Liver (tissue), 9 donors: ENCODE results near the gene PLAC9. TPM values are rescaled to one million over a fixed set of nuclear protein-coding genes. Genes with fewer than 3 reads are reported as not detected.

Experiments
- DNase-seq: peaks from one replicate; pipeline ENCODE4 v3.0.0-alpha.2; 2017; ENCODE audit warnings: low spot score
- H3K27ac ChIP-seq, 2 donors: one replicate each; pipeline ENCODE4 v1.7.0; 2013; ENCODE audit warnings: inconsistent platforms in 2 of 2, low read length in 2 of 2, control low read depth in 1 of 2, low read depth in 1 of 2, mild to moderate bottlenecking in 1 of 2
- H3K27me3 ChIP-seq, 4 donors: one replicate each; pipeline versions ENCODE4 v1.6.1 to v1.7.0; 2013; ENCODE audit warnings: low read length in 3 of 4, inconsistent platforms in 1 of 4, mild to moderate bottlenecking in 1 of 4, moderate library complexity in 1 of 4; ENCODE audit not compliant: control insufficient read depth in 4 of 4, insufficient read depth in 4 of 4
- H3K36me3 ChIP-seq, 4 donors: one replicate each; pipeline versions ENCODE4 v1.6.1 to v1.7.0; 2013; ENCODE audit warnings: low read length in 3 of 4, mild to moderate bottlenecking in 3 of 4, low read depth in 1 of 4, moderate library complexity in 1 of 4; ENCODE audit not compliant: control insufficient read depth in 4 of 4, insufficient read depth in 3 of 4
- H3K4me1 ChIP-seq, 4 donors: one replicate each; pipeline versions ENCODE4 v1.6.1 to v1.7.0; 2013; ENCODE audit warnings: low read length in 3 of 4, mild to moderate bottlenecking in 3 of 4, moderate library complexity in 1 of 4; ENCODE audit not compliant: control insufficient read depth in 4 of 4, insufficient read depth in 4 of 4
- H3K4me3 ChIP-seq, 3 donors: one replicate each; pipeline versions ENCODE4 v1.6.1 to v1.7.0; 2013; ENCODE audit warnings: low read length in 3 of 3, control low read depth in 1 of 3, low read depth in 1 of 3, mild to moderate bottlenecking in 1 of 3
- H3K9ac ChIP-seq, 2 donors: one replicate each; pipeline ENCODE4 v1.7.0; 2013; ENCODE audit warnings: low read length in 2 of 2, mild to moderate bottlenecking in 2 of 2, moderate library complexity in 2 of 2, control low read depth in 1 of 2, low read depth in 1 of 2
- H3K9me3 ChIP-seq, 4 donors: one replicate each; pipeline versions ENCODE4 v1.6.1 to v1.7.0; 2013; ENCODE audit warnings: low read length in 3 of 4; ENCODE audit not compliant: control insufficient read depth in 4 of 4
- EGR1 ChIP-seq, 2 donors: IDR thresholded peaks; 2 replicates each; pipeline ENCODE4 v1.6.1; 2016 to 2018; ENCODE audit warnings: antibody characterized with exemption in 2 of 2, low read depth in 2 of 2
- FOXA2 ChIP-seq: IDR thresholded peaks from 2 replicates; pipeline ENCODE4 v1.6.1; 2016; ENCODE audit warnings: antibody characterized with exemption
- GABPA ChIP-seq, 2 donors: IDR thresholded peaks in 1 of 2; conservative IDR thresholded peaks in 1 of 2; 2 replicates each; pipeline ENCODE4 v1.6.1; 2016; ENCODE audit warnings: antibody characterized with exemption in 2 of 2, mild to moderate bottlenecking in 1 of 2, moderate library complexity in 1 of 2
- HNF4A ChIP-seq, 2 donors: conservative IDR thresholded peaks; 2 replicates each; pipeline ENCODE4 v1.6.1; 2016; ENCODE audit warnings: antibody characterized with exemption in 2 of 2, mild to moderate bottlenecking in 2 of 2
- JUND ChIP-seq, 2 donors: IDR thresholded peaks; 2 replicates each; pipeline ENCODE4 v1.6.1; 2016; ENCODE audit warnings: antibody characterized with exemption in 2 of 2
- NR2F2 ChIP-seq: IDR thresholded peaks from 2 replicates; pipeline ENCODE4 v1.6.1; 2016; ENCODE audit warnings: antibody characterized with exemption
- RAD21 ChIP-seq, 2 donors: IDR thresholded peaks; 2 replicates each; pipeline ENCODE4 v1.6.1; 2016; ENCODE audit warnings: antibody characterized with exemption in 2 of 2, mild to moderate bottlenecking in 2 of 2
- RXRA ChIP-seq, 2 donors: IDR thresholded peaks; 2 replicates each; pipeline ENCODE4 v1.6.1; 2017 to 2018; ENCODE audit warnings: antibody characterized with exemption in 2 of 2, mild to moderate bottlenecking in 1 of 2
- SP1 ChIP-seq: IDR thresholded peaks from 2 replicates; pipeline ENCODE4 v1.6.1; 2018; ENCODE audit warnings: antibody characterized with exemption, mild to moderate bottlenecking
- TAF1 ChIP-seq: conservative IDR thresholded peaks from 2 replicates; pipeline ENCODE4 v1.6.1; 2016; ENCODE audit warnings: antibody characterized with exemption, mild to moderate bottlenecking
- YY1 ChIP-seq: IDR thresholded peaks from 2 replicates; pipeline ENCODE4 v1.6.1; 2016; ENCODE audit warnings: antibody characterized with exemption, mild to moderate bottlenecking
- WGBS: extraction: QIAGEN DNeasy Blood & Tissue Kit; methylation state at CpG from one replicate; pipeline ENCODE4 v1.1.7; 2013; 5-methylcytosine and 5-hydroxymethylcytosine counted together
- polyA plus RNA-seq, 2 donors: library from polyadenylated mRNA; stranded (reverse) in 1 of 2; unstranded in 1 of 2; fragments of 200-250 nt in 1 of 2; fragments of >200 nt in 1 of 2; fragmentation: Nextera tagmentation in 1 of 2; extraction: Ambion mirVana in 1 of 2; gene quantifications; one replicate each; pipeline versions ENCODE4 v1.2.1 to v1.2.3, GENCODE V29; 2013 to 2015
- total RNA-seq, 2 donors: library from RNA; depleted of rRNA; stranded (reverse); fragments of >200 nt; gene quantifications; one replicate each; pipeline ENCODE4 v1.2.3, GENCODE V29; 2014
- TF ChIP-seq, protein P1 (sequence below): IDR thresholded peaks from 2 replicates; pipeline ENCODE4 v1.6.1; 2016; ENCODE audit warnings: antibody characterized with exemption, mild to moderate bottlenecking
- TF ChIP-seq, protein P2 (sequence below): fragments of 150-350 bp; IDR thresholded peaks from 2 replicates; pipeline ENCODE4 v1.5.1; 2017; ENCODE audit warnings: improper control_type of control experiment, low read depth, low read length; ENCODE audit not compliant: missing input control
- TF ChIP-seq, protein P3 (sequence below): IDR thresholded peaks from 2 replicates; pipeline ENCODE4 v1.6.1; 2016; ENCODE audit warnings: antibody characterized with exemption
- TF ChIP-seq, protein P4 (sequence below): IDR thresholded peaks from 2 replicates; pipeline ENCODE4 v1.6.1; 2016; ENCODE audit warnings: antibody characterized with exemption
- TF ChIP-seq, protein P5 (sequence below): IDR thresholded peaks from 2 replicates; pipeline ENCODE4 v1.6.1; 2016; ENCODE audit warnings: antibody characterized with exemption
- donor health status: healthy.
- donor health status: healthy.
- donor health status: healthy.
- donor health status: healthy.
- donor health status: healthy.

The PLAC9 gene
- total and polyA plus RNA-seq, 4 donors = 0.67 to 5.6 (median 2.1) TPM

DNA sequence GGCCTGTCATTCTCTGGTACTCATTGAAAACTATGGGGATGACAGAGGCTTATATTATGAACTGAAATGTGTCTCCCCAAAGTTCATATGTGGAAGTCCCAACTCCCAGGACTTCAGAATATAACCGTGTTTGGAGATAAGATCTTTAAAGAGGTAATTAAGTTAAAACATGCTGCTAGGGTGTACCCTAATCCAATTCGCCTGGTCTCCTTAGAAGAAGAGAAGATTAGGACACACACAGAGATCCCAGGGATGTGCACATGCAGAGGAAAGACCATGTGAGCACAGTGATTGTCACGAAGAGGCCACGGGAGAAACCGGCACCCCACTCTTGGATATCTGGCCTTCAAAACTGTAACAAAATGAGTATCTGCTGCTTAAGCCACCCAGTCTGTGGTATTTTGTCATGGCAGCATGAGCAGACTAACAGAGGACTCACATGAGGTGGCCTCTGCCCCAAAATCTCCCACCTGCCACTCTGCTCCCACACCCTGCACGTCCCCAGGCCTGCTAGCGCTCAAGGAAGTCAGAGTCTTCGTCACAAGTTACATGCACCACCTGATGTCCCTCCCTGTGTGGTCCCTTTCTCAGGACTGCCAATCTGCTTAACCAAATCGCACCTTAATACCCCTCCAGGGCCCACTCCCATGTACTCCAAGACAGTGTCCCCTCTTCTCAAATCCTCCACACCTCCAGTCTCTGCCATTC lies 26.8 kb downstream of the PLAC9 start:
- Histone ChIP-seq H3K4me3 (no peak overlapping the region), H3K4me1 (peaks cover 0 to 3% (median 0%) of the 10 kb centered on the region in 4 donors), H3K9me3 (no peaks in the 10 kb centered on the region), H3K36me3 (peaks cover 11 to 71% (median 40%) of the 10 kb centered on the region in 4 donors), H3K27ac (peak overlapping the region in 1 of 2 donors; percentile 9), H3K9ac (no peak overlapping the region), H3K27me3 (no peaks in the 10 kb centered on the region)
- DNase-seq = no peak
- 88% methylated on average over 9 of the region's 9 CpGs for WGBS
- TF ChIP-seq RXRA (IDR thresholded peaks at IDR 0.05) = no peak
- no peak for TF ChIP-seq SP1
- no peak for TF ChIP-seq FOXA2
- TF ChIP-seq HNF4A (conservative IDR thresholded peaks at IDR 0.05) = no peak
- TF ChIP-seq JUND (IDR thresholded peaks at IDR 0.05) = no peak
- TF ChIP-seq, protein P1, sequence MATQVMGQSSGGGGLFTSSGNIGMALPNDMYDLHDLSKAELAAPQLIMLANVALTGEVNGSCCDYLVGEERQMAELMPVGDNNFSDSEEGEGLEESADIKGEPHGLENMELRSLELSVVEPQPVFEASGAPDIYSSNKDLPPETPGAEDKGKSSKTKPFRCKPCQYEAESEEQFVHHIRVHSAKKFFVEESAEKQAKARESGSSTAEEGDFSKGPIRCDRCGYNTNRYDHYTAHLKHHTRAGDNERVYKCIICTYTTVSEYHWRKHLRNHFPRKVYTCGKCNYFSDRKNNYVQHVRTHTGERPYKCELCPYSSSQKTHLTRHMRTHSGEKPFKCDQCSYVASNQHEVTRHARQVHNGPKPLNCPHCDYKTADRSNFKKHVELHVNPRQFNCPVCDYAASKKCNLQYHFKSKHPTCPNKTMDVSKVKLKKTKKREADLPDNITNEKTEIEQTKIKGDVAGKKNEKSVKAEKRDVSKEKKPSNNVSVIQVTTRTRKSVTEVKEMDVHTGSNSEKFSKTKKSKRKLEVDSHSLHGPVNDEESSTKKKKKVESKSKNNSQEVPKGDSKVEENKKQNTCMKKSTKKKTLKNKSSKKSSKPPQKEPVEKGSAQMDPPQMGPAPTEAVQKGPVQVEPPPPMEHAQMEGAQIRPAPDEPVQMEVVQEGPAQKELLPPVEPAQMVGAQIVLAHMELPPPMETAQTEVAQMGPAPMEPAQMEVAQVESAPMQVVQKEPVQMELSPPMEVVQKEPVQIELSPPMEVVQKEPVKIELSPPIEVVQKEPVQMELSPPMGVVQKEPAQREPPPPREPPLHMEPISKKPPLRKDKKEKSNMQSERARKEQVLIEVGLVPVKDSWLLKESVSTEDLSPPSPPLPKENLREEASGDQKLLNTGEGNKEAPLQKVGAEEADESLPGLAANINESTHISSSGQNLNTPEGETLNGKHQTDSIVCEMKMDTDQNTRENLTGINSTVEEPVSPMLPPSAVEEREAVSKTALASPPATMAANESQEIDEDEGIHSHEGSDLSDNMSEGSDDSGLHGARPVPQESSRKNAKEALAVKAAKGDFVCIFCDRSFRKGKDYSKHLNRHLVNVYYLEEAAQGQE = no peak
- no peak for TF ChIP-seq TAF1
- TF ChIP-seq RAD21 (IDR thresholded peaks at IDR 0.05) = no peak
- TF ChIP-seq NR2F2 = no peak
- TF ChIP-seq, protein P2, sequence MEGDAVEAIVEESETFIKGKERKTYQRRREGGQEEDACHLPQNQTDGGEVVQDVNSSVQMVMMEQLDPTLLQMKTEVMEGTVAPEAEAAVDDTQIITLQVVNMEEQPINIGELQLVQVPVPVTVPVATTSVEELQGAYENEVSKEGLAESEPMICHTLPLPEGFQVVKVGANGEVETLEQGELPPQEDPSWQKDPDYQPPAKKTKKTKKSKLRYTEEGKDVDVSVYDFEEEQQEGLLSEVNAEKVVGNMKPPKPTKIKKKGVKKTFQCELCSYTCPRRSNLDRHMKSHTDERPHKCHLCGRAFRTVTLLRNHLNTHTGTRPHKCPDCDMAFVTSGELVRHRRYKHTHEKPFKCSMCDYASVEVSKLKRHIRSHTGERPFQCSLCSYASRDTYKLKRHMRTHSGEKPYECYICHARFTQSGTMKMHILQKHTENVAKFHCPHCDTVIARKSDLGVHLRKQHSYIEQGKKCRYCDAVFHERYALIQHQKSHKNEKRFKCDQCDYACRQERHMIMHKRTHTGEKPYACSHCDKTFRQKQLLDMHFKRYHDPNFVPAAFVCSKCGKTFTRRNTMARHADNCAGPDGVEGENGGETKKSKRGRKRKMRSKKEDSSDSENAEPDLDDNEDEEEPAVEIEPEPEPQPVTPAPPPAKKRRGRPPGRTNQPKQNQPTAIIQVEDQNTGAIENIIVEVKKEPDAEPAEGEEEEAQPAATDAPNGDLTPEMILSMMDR = no peak
- no peak for TF ChIP-seq YY1
- TF ChIP-seq, protein P3, sequence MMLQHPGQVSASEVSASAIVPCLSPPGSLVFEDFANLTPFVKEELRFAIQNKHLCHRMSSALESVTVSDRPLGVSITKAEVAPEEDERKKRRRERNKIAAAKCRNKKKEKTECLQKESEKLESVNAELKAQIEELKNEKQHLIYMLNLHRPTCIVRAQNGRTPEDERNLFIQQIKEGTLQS = no peak
- TF ChIP-seq GABPA (IDR thresholded peaks at IDR 0.05 in 1 of 2, conservative IDR thresholded peaks at IDR 0.05 in 1 of 2) = no peak

DNA sequence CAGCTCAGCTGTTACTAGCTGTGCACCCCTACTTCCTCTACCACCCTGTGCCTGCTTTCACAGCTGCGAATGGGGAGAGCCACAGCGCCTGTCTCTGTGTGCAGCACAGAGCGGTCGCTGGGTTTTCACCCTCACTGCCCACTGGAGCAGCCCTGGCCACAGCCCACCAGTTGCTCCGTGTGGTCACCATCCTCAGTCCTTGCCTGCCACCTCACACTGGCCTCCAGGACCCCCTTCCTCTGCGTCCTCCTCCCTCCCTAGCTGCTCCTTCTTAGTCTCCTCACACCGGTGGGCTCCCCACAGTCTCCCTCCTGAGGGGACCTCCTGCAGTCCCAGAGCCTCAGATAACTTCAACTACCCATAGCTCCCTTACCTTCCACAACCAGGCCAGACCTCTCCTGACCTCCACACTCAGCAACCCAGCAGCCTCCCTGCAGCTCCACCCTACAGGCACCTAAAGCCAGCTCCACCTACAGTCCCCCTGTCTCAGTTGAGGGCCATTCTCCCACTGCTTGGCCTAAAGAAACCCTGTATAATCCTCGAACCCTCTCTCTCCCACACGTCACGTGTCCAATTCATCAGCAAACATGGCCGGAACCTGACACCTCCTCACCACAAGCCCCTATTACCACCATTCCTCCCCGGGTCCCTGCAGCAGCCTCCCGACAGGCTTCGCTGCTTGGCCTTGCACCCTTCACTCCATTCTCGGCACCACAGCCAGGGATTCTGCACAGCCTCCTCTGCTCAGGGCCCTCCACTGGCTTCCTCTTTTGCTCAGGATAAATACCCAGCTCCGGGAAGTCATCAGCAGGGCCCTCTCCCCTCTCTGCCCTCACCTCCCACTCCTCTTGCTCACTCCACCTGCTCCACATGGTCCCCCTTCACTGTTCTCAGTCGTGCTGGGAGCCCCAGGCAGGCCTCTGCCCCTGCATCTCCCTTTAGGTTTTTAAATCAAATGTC lies 28.1 kb downstream of the PLAC9 start:
- H3K9me3 ChIP-seq = no peaks in the 10 kb centered on the region
- H3K4me3 ChIP-seq = no peak overlapping the region
- WGBS = 95% methylated on average over 17 of the region's 17 CpGs
- no peak overlapping the region for H3K9ac ChIP-seq
- H3K27ac ChIP-seq = no peak overlapping the region
- peaks cover 0 to 3% (median 0%) of the 10 kb centered on the region in 4 donors for H3K4me1 ChIP-seq
- peaks cover 6 to 67% (median 38%) of the 10 kb centered on the region in 4 donors for H3K36me3 ChIP-seq
- no peaks in the 10 kb centered on the region for H3K27me3 ChIP-seq
- DNase-seq = no peak
- no peak for TF ChIP-seq SP1
- no peak for TF ChIP-seq NR2F2
- TF ChIP-seq, protein P3 = no peak
- no peak for TF ChIP-seq EGR1 (IDR thresholded peaks at IDR 0.05; ENCODE audit: low read depth in 2 of 2)
- TF ChIP-seq, protein P4, sequence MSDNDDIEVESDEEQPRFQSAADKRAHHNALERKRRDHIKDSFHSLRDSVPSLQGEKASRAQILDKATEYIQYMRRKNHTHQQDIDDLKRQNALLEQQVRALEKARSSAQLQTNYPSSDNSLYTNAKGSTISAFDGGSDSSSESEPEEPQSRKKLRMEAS = no peak
- no peak for TF ChIP-seq GABPA (IDR thresholded peaks at IDR 0.05 in 1 of 2, conservative IDR thresholded peaks at IDR 0.05 in 1 of 2)
- TF ChIP-seq JUND (IDR thresholded peaks at IDR 0.05) = no peak
- TF ChIP-seq, protein P5, sequence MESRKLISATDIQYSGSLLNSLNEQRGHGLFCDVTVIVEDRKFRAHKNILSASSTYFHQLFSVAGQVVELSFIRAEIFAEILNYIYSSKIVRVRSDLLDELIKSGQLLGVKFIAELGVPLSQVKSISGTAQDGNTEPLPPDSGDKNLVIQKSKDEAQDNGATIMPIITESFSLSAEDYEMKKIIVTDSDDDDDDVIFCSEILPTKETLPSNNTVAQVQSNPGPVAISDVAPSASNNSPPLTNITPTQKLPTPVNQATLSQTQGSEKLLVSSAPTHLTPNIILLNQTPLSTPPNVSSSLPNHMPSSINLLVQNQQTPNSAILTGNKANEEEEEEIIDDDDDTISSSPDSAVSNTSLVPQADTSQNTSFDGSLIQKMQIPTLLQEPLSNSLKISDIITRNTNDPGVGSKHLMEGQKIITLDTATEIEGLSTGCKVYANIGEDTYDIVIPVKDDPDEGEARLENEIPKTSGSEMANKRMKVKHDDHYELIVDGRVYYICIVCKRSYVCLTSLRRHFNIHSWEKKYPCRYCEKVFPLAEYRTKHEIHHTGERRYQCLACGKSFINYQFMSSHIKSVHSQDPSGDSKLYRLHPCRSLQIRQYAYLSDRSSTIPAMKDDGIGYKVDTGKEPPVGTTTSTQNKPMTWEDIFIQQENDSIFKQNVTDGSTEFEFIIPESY = no peak
- TF ChIP-seq RXRA (IDR thresholded peaks at IDR 0.05) = no peak
- TF ChIP-seq YY1 = no peak
- TF ChIP-seq, protein P1 = no peak
- no peak for TF ChIP-seq RAD21 (IDR thresholded peaks at IDR 0.05)
